Calu3 (cell line): ENCODE data around the gene B4GALT5. TPM values are rescaled to one million over a fixed set of nuclear protein-coding genes. Genes with fewer than 3 reads are reported as not detected.

ENCODE experiments used
- BruUV-seq: library from RNA; stranded (reverse); fragments of 400-500 nt; replicated peaks from 2 replicates; lab custom pipeline; 2021; lab: Mats Ljungman, UMichigan
- CTCF ChIA-PET: fragments of 300-600 bp; sonication (Branson Sonifier 250); formaldehyde crosslinking; loops from one replicate; lab custom pipeline; 2022; ENCODE audit warnings: antibody characterized with exemption; lab: Charles Lee
- DNase-seq: peaks from one replicate; pipeline ENCODE4 v3.0.0; 2022
- H3K27ac Mint-ChIP-seq: one replicate; pipeline ENCODE4 v1.8.0; 2022; ENCODE audit warnings: mixed read lengths; ENCODE audit not compliant: unreplicated experiment
- H3K27me3 Mint-ChIP-seq: one replicate; pipeline ENCODE4 v1.8.0; 2022; ENCODE audit warnings: mixed read lengths; ENCODE audit not compliant: unreplicated experiment
- H3K36me3 Mint-ChIP-seq: one replicate; pipeline ENCODE4 v1.8.0; 2022; ENCODE audit warnings: mild to moderate bottlenecking, moderate library complexity, mixed read lengths; ENCODE audit not compliant: insufficient read depth, unreplicated experiment
- H3K4me1 Mint-ChIP-seq: one replicate; pipeline ENCODE4 v1.8.0; 2022; ENCODE audit warnings: mild to moderate bottlenecking, low read depth, mixed read lengths; ENCODE audit not compliant: unreplicated experiment
- H3K4me3 Mint-ChIP-seq: one replicate; pipeline ENCODE4 v1.8.0; 2022; ENCODE audit warnings: mild to moderate bottlenecking, low read depth, moderate library complexity, mixed read lengths; ENCODE audit not compliant: unreplicated experiment
- H3K9me3 Mint-ChIP-seq: one replicate; pipeline ENCODE4 v1.8.0; 2022; ENCODE audit warnings: low read depth, mixed read lengths; ENCODE audit not compliant: unreplicated experiment
- CTCF ChIP-seq: fragments of 200-600 bp; IDR thresholded peaks from one replicate; pipeline ENCODE4 v1.8.0; 2022; ENCODE audit warnings: antibody characterized with exemption; ENCODE audit not compliant: unreplicated experiment
- intact Hi-C: fragments of 100-400 bp; cut with micrococcal nuclease; formaldehyde crosslinking; loops from one replicate; pipeline ENCODE4 v1.10.0; 2022; ENCODE audit not compliant: unreplicated experiment
- total RNA-seq: library from RNA; stranded (reverse); gene quantifications from 2 replicates; pipeline ENCODE4 v1.2.3, GENCODE V29; 2022

The B4GALT5 gene
- total RNA-seq, 1 experiment from 2014 or later = 117 TPM

GRCh38 chr20:49633643-49634042, 80.0 kb downstream of the B4GALT5 start:
- no peaks in the 10 kb centered on the region for H3K27me3 Mint-ChIP-seq
- intact Hi-C loops = no loop called here
- no peak for DNase-seq
- CTCF ChIA-PET = no interaction called here
- no peak overlapping the region for H3K27ac Mint-ChIP-seq
- no peak for TF ChIP-seq CTCF
- no TSS peak for BruUV-seq
- H3K36me3 Mint-ChIP-seq = peaks cover 55% of the 10 kb centered on the region
- H3K9me3 Mint-ChIP-seq = no peaks in the 10 kb centered on the region
- peaks cover 10% of the 10 kb centered on the region for H3K4me1 Mint-ChIP-seq
- H3K4me3 Mint-ChIP-seq = no peak overlapping the region

- no peak for TF ChIP-seq CTCF
- no peaks in the 10 kb centered on the region for H3K9me3 Mint-ChIP-seq
- peaks cover 49% of the 10 kb centered on the region for H3K36me3 Mint-ChIP-seq
- no peaks in the 10 kb centered on the region for H3K27me3 Mint-ChIP-seq
- no peak overlapping the region for H3K4me3 Mint-ChIP-seq
- peaks cover 10% of the 10 kb centered on the region for H3K4me1 Mint-ChIP-seq
- DNase-seq = no peak
- CTCF ChIA-PET = interaction anchor here (0.7 kb wide), 2 partner anchors 9 to 31 kb away, joined by 3 read pairs; no protein-coding TSS in a partner anchor
- H3K27ac Mint-ChIP-seq = no peak overlapping the region
- BruUV-seq = no TSS peak
- intact Hi-C loops = no loop called here
Observed at GRCh38 chr20:49633023-49633422, 80.7 kb downstream of the B4GALT5 start.

GRCh38 chr20:49631856-49632418, 81.7 kb downstream of the B4GALT5 start:
- Mint-ChIP-seq H3K36me3 (peaks cover 46% of the 10 kb centered on the region), H3K4me3 (no peak overlapping the region), H3K4me1 (peaks cover 18% of the 10 kb centered on the region), H3K27ac (peak overlapping the region; percentile 32), H3K27me3 (no peaks in the 10 kb centered on the region), H3K9me3 (no peaks in the 10 kb centered on the region)
- CTCF ChIA-PET = interaction anchor here (0.6 kb wide), 1 partner anchor 1101 kb away, joined by 3 read pairs; no protein-coding TSS in a partner anchor
- no peak for DNase-seq
- no peak for TF ChIP-seq CTCF
- BruUV-seq = no TSS peak
- intact Hi-C loops = no loop called here

GRCh38 chr20:49631061-49631716, 82.5 kb downstream of the B4GALT5 start:
- intact Hi-C loops = no loop called here
- TF ChIP-seq CTCF = no peak
- peaks cover 38% of the 10 kb centered on the region for H3K36me3 Mint-ChIP-seq

More at GRCh38 chr20:49631061-49631716, 82.5 kb downstream of the B4GALT5 start:
- H3K4me1 Mint-ChIP-seq = peaks cover 20% of the 10 kb centered on the region
- no peak for DNase-seq
- no peaks in the 10 kb centered on the region for H3K9me3 Mint-ChIP-seq
- no peak overlapping the region for H3K4me3 Mint-ChIP-seq
- H3K27me3 Mint-ChIP-seq = no peaks in the 10 kb centered on the region
- BruUV-seq = no TSS peak
- peak overlapping the region; percentile 32 for H3K27ac Mint-ChIP-seq
- CTCF ChIA-PET = interaction anchor here (1.0 kb wide), 1 partner anchor 215 kb away, joined by 3 read pairs; no protein-coding TSS in a partner anchor
